ENCODE data around the gene AMPD2. TPM values are rescaled to one million over a fixed set of nuclear protein-coding genes. Genes with fewer than 3 reads are reported as not detected.

Gene AMPD2
- total RNA-seq, 1 experiment from 2014 or later = 85.8 TPM

DNA sequence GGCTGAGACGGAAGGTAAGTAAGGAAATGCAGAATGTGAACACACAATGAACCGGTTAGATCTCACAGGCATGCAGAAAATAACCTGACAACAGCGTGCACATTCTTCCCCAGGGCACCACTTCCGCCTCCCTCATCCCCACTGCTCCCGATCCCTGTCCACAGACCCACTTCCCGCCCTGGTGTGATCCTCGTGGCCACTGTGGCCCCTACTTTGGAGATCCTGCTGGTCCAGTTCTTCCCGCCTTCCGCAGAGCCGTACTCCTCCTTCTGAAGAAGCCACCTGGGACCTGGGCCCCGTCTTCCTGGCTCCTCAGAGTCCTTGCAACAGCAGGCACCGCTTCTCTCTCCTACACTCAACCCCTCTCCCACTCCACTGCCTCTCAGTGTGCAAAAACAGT, 34.9 kb downstream of the AMPD2 start:
- POLR2A ChIA-PET = no interaction called here
- ATAC-seq (no peak), DNase-seq (ENCODE audit: low read depth, low spot score) (no peak)
- Histone ChIP-seq H3K4me3 (ENCODE audit: low read depth in 2 of 2, low read length in 2 of 2) (no peak overlapping the region), H3K27me3 (ENCODE audit: control insufficient read depth, insufficient read depth, low read length) (no peaks in the 10 kb centered on the region), H3K27ac (ENCODE audit: low read length) (no peak overlapping the region), H3K4me1 (ENCODE audit: control insufficient read depth, insufficient read depth, low read length) (no peaks in the 10 kb centered on the region; the same call in 1 of the 2 replicates), H3K9me3 (ENCODE audit: control insufficient read depth, insufficient read depth, low read depth, low read length) (no peaks in the 10 kb centered on the region), H3K36me3 (ENCODE audit: control insufficient read depth, insufficient read depth, low read length) (no peaks in the 10 kb centered on the region)
- no TSS peak for BruUV-seq (replicated peaks)
- TF ChIP-seq, protein P1, sequence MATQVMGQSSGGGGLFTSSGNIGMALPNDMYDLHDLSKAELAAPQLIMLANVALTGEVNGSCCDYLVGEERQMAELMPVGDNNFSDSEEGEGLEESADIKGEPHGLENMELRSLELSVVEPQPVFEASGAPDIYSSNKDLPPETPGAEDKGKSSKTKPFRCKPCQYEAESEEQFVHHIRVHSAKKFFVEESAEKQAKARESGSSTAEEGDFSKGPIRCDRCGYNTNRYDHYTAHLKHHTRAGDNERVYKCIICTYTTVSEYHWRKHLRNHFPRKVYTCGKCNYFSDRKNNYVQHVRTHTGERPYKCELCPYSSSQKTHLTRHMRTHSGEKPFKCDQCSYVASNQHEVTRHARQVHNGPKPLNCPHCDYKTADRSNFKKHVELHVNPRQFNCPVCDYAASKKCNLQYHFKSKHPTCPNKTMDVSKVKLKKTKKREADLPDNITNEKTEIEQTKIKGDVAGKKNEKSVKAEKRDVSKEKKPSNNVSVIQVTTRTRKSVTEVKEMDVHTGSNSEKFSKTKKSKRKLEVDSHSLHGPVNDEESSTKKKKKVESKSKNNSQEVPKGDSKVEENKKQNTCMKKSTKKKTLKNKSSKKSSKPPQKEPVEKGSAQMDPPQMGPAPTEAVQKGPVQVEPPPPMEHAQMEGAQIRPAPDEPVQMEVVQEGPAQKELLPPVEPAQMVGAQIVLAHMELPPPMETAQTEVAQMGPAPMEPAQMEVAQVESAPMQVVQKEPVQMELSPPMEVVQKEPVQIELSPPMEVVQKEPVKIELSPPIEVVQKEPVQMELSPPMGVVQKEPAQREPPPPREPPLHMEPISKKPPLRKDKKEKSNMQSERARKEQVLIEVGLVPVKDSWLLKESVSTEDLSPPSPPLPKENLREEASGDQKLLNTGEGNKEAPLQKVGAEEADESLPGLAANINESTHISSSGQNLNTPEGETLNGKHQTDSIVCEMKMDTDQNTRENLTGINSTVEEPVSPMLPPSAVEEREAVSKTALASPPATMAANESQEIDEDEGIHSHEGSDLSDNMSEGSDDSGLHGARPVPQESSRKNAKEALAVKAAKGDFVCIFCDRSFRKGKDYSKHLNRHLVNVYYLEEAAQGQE (IDR thresholded peaks at IDR 0.05; ENCODE audit: insufficient read depth in 1 of 2, low read depth in 2 of 2, low read length in 1 of 2) = no peak
- TF ChIP-seq, protein P2, sequence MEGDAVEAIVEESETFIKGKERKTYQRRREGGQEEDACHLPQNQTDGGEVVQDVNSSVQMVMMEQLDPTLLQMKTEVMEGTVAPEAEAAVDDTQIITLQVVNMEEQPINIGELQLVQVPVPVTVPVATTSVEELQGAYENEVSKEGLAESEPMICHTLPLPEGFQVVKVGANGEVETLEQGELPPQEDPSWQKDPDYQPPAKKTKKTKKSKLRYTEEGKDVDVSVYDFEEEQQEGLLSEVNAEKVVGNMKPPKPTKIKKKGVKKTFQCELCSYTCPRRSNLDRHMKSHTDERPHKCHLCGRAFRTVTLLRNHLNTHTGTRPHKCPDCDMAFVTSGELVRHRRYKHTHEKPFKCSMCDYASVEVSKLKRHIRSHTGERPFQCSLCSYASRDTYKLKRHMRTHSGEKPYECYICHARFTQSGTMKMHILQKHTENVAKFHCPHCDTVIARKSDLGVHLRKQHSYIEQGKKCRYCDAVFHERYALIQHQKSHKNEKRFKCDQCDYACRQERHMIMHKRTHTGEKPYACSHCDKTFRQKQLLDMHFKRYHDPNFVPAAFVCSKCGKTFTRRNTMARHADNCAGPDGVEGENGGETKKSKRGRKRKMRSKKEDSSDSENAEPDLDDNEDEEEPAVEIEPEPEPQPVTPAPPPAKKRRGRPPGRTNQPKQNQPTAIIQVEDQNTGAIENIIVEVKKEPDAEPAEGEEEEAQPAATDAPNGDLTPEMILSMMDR (IDR thresholded peaks at IDR 0.05) = no peak
- CTCF ChIA-PET = no interaction called here
- intact Hi-C loops (cut with micrococcal nuclease; ENCODE audit: unreplicated experiment) (no loop called here), in situ Hi-C loops (cut with HindIII; ENCODE audit: low pct_unique_long_range_greater_than_20kb, low sequenced_read_pairs) (no loop called here)

DNA sequence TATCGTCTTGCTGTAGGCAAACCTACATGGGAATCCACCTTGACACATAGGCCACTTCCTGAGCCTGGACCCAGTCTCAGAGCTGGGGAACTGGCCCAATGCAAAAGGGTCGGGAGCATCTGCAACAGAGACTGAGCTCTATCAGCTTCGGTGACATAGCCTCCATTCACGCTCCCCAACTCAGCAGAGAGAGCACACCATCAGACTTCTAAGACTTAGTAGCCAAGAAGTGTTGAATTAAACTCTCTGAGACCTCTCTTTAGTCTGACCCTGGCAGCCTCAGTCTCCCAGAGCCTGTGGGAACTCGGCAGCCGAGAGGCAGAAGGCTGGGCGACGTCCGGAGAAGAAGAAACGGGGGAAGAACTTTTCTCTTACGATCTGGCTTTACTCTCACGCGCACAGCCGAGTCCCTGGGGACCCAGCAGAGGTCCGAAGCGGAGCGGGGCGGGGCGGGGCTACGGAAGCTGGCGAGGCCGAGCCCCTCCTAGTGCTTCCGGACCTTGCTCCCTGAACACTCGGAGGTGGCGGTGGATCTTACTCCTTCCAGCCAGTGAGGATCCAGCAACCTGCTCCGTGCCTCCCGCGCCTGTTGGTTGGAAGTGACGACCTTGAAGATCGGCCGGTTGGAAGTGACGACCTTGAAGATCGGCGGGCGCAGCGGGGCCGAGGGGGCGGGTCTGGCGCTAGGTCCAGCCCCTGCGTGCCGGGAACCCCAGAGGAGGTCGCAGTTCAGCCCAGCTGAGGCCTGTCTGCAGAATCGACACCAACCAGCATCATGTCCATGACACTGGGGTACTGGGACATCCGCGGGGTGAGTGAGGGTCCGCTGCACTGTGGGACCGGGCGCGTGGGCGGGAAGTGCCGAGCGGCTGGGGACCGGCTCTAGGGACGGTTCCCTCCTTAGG, 36.2 kb downstream of the AMPD2 start, which contains the start of gene GSTM4:
TSS of gene GSTM4 (plus strand) at position 485 of the 905 bp plus-strand sequence. CDS start at position 776, 291 bp downstream.
- DNase-seq (ENCODE audit: low read depth, low spot score) = no peak
- ChIA-PET CTCF (interaction anchor here (0.6 kb wide), 2 partner anchors 121 to 267 kb away, joined by 3 to 8 read pairs; no protein-coding TSS in a partner anchor), POLR2A (no interaction called here)
- intact Hi-C loops (cut with micrococcal nuclease; ENCODE audit: unreplicated experiment) = no loop called here
- in situ Hi-C loops (cut with HindIII; ENCODE audit: low pct_unique_long_range_greater_than_20kb, low sequenced_read_pairs) = no loop called here
- no peaks in the 10 kb centered on the region for H3K9me3 ChIP-seq (ENCODE audit: control insufficient read depth, insufficient read depth, low read depth, low read length)
- H3K4me3 ChIP-seq (ENCODE audit: low read depth in 2 of 2, low read length in 2 of 2) = peak within 1 kb of the TSS; percentile 64 to 81
- TF ChIP-seq, protein P1 (IDR thresholded peaks at IDR 0.05; ENCODE audit: insufficient read depth in 1 of 2, low read depth in 2 of 2, low read length in 1 of 2) = no peak
- TF ChIP-seq SIN3A (IDR thresholded peaks at IDR 0.05; ENCODE audit: borderline replicate concordance, insufficient read depth, low read depth, low read length) (0 out of 2 replicates have a peak, but pooled peaks have one; percentile 42), POLR2AphosphoS5 (IDR thresholded peaks at IDR 0.05; ENCODE audit: low read depth, low read length) (peak; percentile 55; the same call in 1 of the 2 replicates), TCF7L2 (IDR thresholded peaks at IDR 0.05; ENCODE audit: low read depth, low read length) (no peak)
- TF ChIP-seq, protein P2 (IDR thresholded peaks at IDR 0.05) = no peak
- no peaks in the 10 kb centered on the region for H3K36me3 ChIP-seq (ENCODE audit: control insufficient read depth, insufficient read depth, low read length)
- peak; percentile 98 for ATAC-seq
- no peaks in the 10 kb centered on the region; the same call in 1 of the 2 replicates for H3K4me1 ChIP-seq (ENCODE audit: control insufficient read depth, insufficient read depth, low read length)
- no TSS peak for BruUV-seq (replicated peaks)
- peak within 1 kb of the TSS; percentile 91 for H3K27ac ChIP-seq (ENCODE audit: low read length)
- H3K27me3 ChIP-seq (ENCODE audit: control insufficient read depth, insufficient read depth, low read length) = no peaks in the 10 kb centered on the region
